ENCODE data around the gene PBXIP1. TPM values are rescaled to one million over a fixed set of nuclear protein-coding genes. Genes with fewer than 3 reads are reported as not detected.

PBXIP1 gene
- total and polyA plus RNA-seq, 4 donors, result 3.8 to 42.8 (median 20.5) TPM

GRCh38 chr1:154901591-154901990, 54.3 kb downstream of the PBXIP1 start:
- no peaks in the 10 kb centered on the region for H3K4me1 ChIP-seq (ENCODE audit: control insufficient read depth in 4 of 4, insufficient read depth in 4 of 4, low read length in 3 of 4)
- H3K27ac ChIP-seq (ENCODE audit: low read depth in 1 of 2, low read length in 2 of 2), result no peak overlapping the region
- no peak overlapping the region for H3K9ac ChIP-seq (ENCODE audit: low read depth in 1 of 2, low read length in 2 of 2)
- 91% methylated on average over 1 of the region's 1 CpG for WGBS
- no peak for DNase-seq (ENCODE audit: low spot score)
- no peaks in the 10 kb centered on the region for H3K9me3 ChIP-seq (ENCODE audit: control insufficient read depth in 4 of 4, low read length in 3 of 4)
- no peak overlapping the region for H3K4me3 ChIP-seq (ENCODE audit: low read depth in 1 of 3, low read length in 3 of 3)
- no peaks in the 10 kb centered on the region for H3K27me3 ChIP-seq (ENCODE audit: control insufficient read depth in 4 of 4, insufficient read depth in 4 of 4, low read length in 3 of 4)
- no peaks in the 10 kb centered on the region for H3K36me3 ChIP-seq (ENCODE audit: control insufficient read depth in 4 of 4, insufficient read depth in 3 of 4, low read depth in 1 of 4, low read length in 3 of 4)
- TF ChIP-seq JUND (IDR thresholded peaks at IDR 0.05), result no peak
- no peak for TF ChIP-seq NR2F2 (IDR thresholded peaks at IDR 0.05)
- no peak for TF ChIP-seq CTCF (IDR thresholded peaks at IDR 0.05; ENCODE audit: low read depth, low read length, missing input control)
- no peak for TF ChIP-seq YY1 (IDR thresholded peaks at IDR 0.05)

- no peak for DNase-seq (ENCODE audit: low spot score)
- Histone ChIP-seq H3K9me3 (ENCODE audit: control insufficient read depth in 4 of 4, low read length in 3 of 4) (no peaks in the 10 kb centered on the region), H3K4me3 (ENCODE audit: low read depth in 1 of 3, low read length in 3 of 3) (no peak overlapping the region), H3K9ac (ENCODE audit: low read depth in 1 of 2, low read length in 2 of 2) (no peak overlapping the region), H3K27me3 (ENCODE audit: control insufficient read depth in 4 of 4, insufficient read depth in 4 of 4, low read length in 3 of 4) (no peaks in the 10 kb centered on the region), H3K4me1 (ENCODE audit: control insufficient read depth in 4 of 4, insufficient read depth in 4 of 4, low read length in 3 of 4) (no peaks in the 10 kb centered on the region), H3K27ac (ENCODE audit: low read depth in 1 of 2, low read length in 2 of 2) (no peak overlapping the region), H3K36me3 (ENCODE audit: control insufficient read depth in 4 of 4, insufficient read depth in 3 of 4, low read depth in 1 of 4, low read length in 3 of 4) (no peaks in the 10 kb centered on the region)
- no peak for TF ChIP-seq HNF4G (IDR thresholded peaks at IDR 0.05)
- no peak for TF ChIP-seq RXRA (IDR thresholded peaks at IDR 0.05)
- TF ChIP-seq FOXA1 (IDR thresholded peaks at IDR 0.05), result no peak
- TF ChIP-seq RAD21 (IDR thresholded peaks at IDR 0.05), result no peak
- TF ChIP-seq REST (IDR thresholded peaks at IDR 0.05), result no peak
- TF ChIP-seq JUND (IDR thresholded peaks at IDR 0.05), result no peak
- TF ChIP-seq CTCF (IDR thresholded peaks at IDR 0.05; ENCODE audit: low read depth, low read length, missing input control), result no peak
- no peak for TF ChIP-seq EGR1 (IDR thresholded peaks at IDR 0.05; ENCODE audit: low read depth in 2 of 2)
- TF ChIP-seq YY1 (IDR thresholded peaks at IDR 0.05), result no peak
- TF ChIP-seq SP1 (IDR thresholded peaks at IDR 0.05), result no peak
- WGBS, result 95% methylated on average over 6 of the region's 6 CpGs
Observed at GRCh38 chr1:154899041-154899440, 56.9 kb downstream of the PBXIP1 start.

All from liver (tissue), 9 donors.